MCF 10A (cell line): ENCODE results near the gene ASTN2. TPM values are rescaled to one million over a fixed set of nuclear protein-coding genes. Genes with fewer than 3 reads are reported as not detected.

ENCODE experiments used
- BruUV-seq: library from RNA; stranded (reverse); fragments of 400-500 nt; replicated peaks from 2 replicates; lab custom pipeline; 2021; lab: Mats Ljungman, UMichigan
- CTCF ChIA-PET: fragments of 300-600 bp; sonication (Branson Sonifier 250); formaldehyde crosslinking; extraction: SDS; loops from one replicate; lab custom pipeline; 2021; ENCODE audit warnings: antibody characterized with exemption, inconsistent platforms; lab: Yijun Ruan, JAX
- POLR2A ChIA-PET: fragments of 300-600, 350-650 bp; sonication (Branson Sonifier 250); formaldehyde crosslinking; extraction: SDS; loops from one replicate; lab custom pipeline; 2020; ENCODE audit warnings: antibody characterized with exemption, inconsistent platforms; lab: Yijun Ruan, JAX
- DNase-seq: peaks from one replicate; pipeline ENCODE4 v3.0.0-alpha.2; 2018; ENCODE audit not compliant: unreplicated experiment
- H3K27ac Mint-ChIP-seq: one replicate; pipeline ENCODE4 v1.8.0; 2022; ENCODE audit warnings: mild to moderate bottlenecking, low read depth, mixed read lengths; ENCODE audit not compliant: unreplicated experiment
- H3K27me3 Mint-ChIP-seq: one replicate; pipeline ENCODE4 v1.8.0; 2022; ENCODE audit warnings: mixed read lengths; ENCODE audit not compliant: insufficient read depth, unreplicated experiment
- H3K36me3 Mint-ChIP-seq: one replicate; pipeline ENCODE4 v1.8.0; 2022; ENCODE audit warnings: mild to moderate bottlenecking, moderate library complexity, mixed read lengths; ENCODE audit not compliant: insufficient read depth, unreplicated experiment
- H3K4me1 Mint-ChIP-seq: one replicate; pipeline ENCODE4 v1.8.0; 2022; ENCODE audit warnings: mixed read lengths; ENCODE audit not compliant: insufficient read depth, unreplicated experiment
- H3K4me3 Mint-ChIP-seq: one replicate; pipeline ENCODE4 v1.8.0; 2022; ENCODE audit warnings: mild to moderate bottlenecking, moderate library complexity, mixed read lengths; ENCODE audit not compliant: unreplicated experiment
- H3K9me3 Mint-ChIP-seq: one replicate; pipeline ENCODE4 v1.8.0; 2022; ENCODE audit warnings: mixed read lengths; ENCODE audit not compliant: unreplicated experiment
- intact Hi-C: fragments of 100-400 bp; cut with micrococcal nuclease; formaldehyde crosslinking; loops from 2 replicates; pipeline ENCODE4 v1.14.1; 2022
- total RNA-seq: library from RNA; stranded (reverse); gene quantifications from 2 replicates; pipeline ENCODE4 v1.2.3, GENCODE V29; 2022
- TF ChIP-seq, protein P1 (sequence below): fragments of 200-600 bp; IDR thresholded peaks from one replicate; pipeline ENCODE4 v1.8.0; 2022; ENCODE audit warnings: antibody characterized with exemption, mild to moderate bottlenecking; ENCODE audit not compliant: unreplicated experiment

ASTN2 gene
- total RNA-seq, 1 experiment from 2014 or later = 1.8 TPM

DNA sequence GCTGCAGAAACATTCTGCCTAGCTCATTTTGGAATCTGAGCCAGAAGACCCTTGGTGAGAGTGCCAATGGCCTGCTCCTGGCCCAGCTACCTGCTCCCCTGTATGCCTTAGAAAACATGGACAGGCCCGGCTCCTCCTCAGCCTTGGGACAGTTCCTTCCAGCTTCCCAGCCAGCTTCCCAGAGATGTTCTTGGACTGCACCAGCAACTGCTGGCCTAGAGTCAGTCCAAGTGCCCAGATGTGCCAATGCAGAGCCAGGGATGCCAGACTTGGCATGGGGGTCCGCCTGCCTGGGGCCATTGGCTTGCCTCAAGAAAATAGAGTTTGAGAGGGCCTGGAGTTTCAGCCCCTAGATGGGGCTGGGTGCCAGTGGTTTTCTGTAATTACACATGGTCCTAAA, 870.0 kb downstream of the ASTN2 start:
- intact Hi-C loops = loop anchor here (5.0 kb wide), 1 partner anchor 43 kb away; no protein-coding TSS in a partner anchor
- ChIA-PET POLR2A (no interaction called here), CTCF (interaction anchor here (0.9 kb wide), 1 partner anchor 27 kb away, joined by 5 read pairs; no protein-coding TSS in a partner anchor)
- H3K4me3 Mint-ChIP-seq = no peak overlapping the region
- TF ChIP-seq, protein P1, sequence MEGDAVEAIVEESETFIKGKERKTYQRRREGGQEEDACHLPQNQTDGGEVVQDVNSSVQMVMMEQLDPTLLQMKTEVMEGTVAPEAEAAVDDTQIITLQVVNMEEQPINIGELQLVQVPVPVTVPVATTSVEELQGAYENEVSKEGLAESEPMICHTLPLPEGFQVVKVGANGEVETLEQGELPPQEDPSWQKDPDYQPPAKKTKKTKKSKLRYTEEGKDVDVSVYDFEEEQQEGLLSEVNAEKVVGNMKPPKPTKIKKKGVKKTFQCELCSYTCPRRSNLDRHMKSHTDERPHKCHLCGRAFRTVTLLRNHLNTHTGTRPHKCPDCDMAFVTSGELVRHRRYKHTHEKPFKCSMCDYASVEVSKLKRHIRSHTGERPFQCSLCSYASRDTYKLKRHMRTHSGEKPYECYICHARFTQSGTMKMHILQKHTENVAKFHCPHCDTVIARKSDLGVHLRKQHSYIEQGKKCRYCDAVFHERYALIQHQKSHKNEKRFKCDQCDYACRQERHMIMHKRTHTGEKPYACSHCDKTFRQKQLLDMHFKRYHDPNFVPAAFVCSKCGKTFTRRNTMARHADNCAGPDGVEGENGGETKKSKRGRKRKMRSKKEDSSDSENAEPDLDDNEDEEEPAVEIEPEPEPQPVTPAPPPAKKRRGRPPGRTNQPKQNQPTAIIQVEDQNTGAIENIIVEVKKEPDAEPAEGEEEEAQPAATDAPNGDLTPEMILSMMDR = no peak
- peaks cover 20% of the 10 kb centered on the region for H3K4me1 Mint-ChIP-seq
- H3K36me3 Mint-ChIP-seq = no peaks in the 10 kb centered on the region
- no peak for DNase-seq
- H3K27me3 Mint-ChIP-seq = no peaks in the 10 kb centered on the region
- no peaks in the 10 kb centered on the region for H3K9me3 Mint-ChIP-seq
- H3K27ac Mint-ChIP-seq = no peak overlapping the region
- no TSS peak for BruUV-seq

DNA sequence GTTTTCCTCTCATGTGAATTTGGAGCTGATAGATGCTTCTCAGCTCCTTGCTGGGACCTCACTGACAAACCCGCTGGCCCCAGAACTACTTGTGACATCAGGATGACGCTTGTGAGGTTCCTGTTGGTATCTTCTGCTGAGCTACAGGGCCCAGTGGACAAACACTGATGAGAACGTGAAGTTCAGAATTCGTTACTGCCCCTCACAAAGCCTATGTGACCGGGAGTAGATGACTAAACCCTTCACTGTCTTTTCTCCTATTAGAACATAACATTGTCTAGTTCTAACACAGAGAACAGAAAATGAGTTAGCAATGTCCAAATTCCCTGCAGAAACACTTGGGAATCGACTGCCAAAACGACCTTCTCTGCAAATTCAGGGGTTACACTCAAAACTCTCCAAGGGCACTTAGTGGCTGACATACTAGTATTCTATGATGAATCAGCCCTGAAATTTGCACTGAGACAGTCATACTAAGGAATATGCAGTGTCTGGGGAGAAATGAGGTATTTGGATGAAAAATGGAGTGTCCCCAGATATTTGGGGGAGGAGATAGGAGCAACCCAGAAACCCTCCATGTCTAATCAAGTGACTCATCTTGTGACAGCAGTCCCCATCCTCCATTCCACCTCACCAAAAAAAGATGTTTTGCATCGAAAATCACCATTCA, 871.0 kb downstream of the ASTN2 start:
- ChIA-PET POLR2A (no interaction called here), CTCF (interaction anchor here (1.1 to 1.2 kb wide), 2 partner anchors 46 to 952 kb away, joined by 3 to 6 read pairs; no protein-coding TSS in a partner anchor)
- intact Hi-C loops = no loop called here
- Mint-ChIP-seq H3K4me3 (no peak overlapping the region), H3K4me1 (peaks cover 20% of the 10 kb centered on the region), H3K27ac (no peak overlapping the region), H3K36me3 (no peaks in the 10 kb centered on the region), H3K9me3 (no peaks in the 10 kb centered on the region), H3K27me3 (no peaks in the 10 kb centered on the region)
- TF ChIP-seq, protein P1 = no peak
- BruUV-seq = no TSS peak
- DNase-seq = no peak

DNA sequence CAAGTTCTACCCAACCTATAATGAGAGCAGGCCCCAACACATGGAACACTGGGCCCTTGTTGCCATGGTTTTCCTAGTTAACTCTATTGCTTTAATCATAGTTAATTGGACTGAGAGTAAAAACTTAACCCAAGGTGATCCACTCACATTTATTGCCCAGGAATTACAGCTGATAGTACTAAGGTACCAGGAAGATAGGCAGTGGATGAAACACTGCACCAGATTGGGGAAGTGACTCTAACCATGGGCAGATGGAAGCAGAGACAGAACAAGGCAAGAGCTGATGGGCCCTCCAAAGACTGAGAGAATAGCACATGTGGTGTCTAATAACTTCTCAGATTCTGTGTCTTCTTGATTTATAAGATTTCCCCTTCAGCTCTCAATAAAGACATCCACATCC, 873.5 kb downstream of the ASTN2 start:
- Mint-ChIP-seq H3K27me3 (no peaks in the 10 kb centered on the region), H3K36me3 (no peaks in the 10 kb centered on the region), H3K9me3 (no peaks in the 10 kb centered on the region), H3K4me3 (no peak overlapping the region), H3K4me1 (peaks cover 7% of the 10 kb centered on the region), H3K27ac (no peak overlapping the region)
- CTCF ChIA-PET = no interaction called here
- intact Hi-C loops = no loop called here
- POLR2A ChIA-PET = no interaction called here
- no peak for DNase-seq
- no TSS peak for BruUV-seq
- TF ChIP-seq, protein P1 = no peak

GRCh38 chr9:116539549-116539948, 875.3 kb downstream of the ASTN2 start:
- CTCF ChIA-PET = interaction anchor here (0.6 kb wide), 1 partner anchor 8 kb away, joined by 4 read pairs; no protein-coding TSS in a partner anchor
- TF ChIP-seq, protein P1 = no peak
- peak; percentile 47 for DNase-seq

More at GRCh38 chr9:116539549-116539948, 875.3 kb downstream of the ASTN2 start:
- Mint-ChIP-seq H3K4me3 (no peak overlapping the region), H3K27ac (peak overlapping the region; percentile 55), H3K4me1 (peaks cover 7% of the 10 kb centered on the region), H3K36me3 (no peaks in the 10 kb centered on the region), H3K27me3 (no peaks in the 10 kb centered on the region), H3K9me3 (peaks cover 5% of the 10 kb centered on the region)
- BruUV-seq = no TSS peak
- intact Hi-C loops = no loop called here
- POLR2A ChIA-PET = interaction anchor here (1.2 kb wide), 1 partner anchor 8 kb away, joined by 4 read pairs; no protein-coding TSS in a partner anchor
